Measurements from ENCODE around the gene SYTL1. TPM values are rescaled to one million over a fixed set of nuclear protein-coding genes. Genes with fewer than 3 reads are reported as not detected.

Gene SYTL1
- total RNA-seq, 1 donor from 2014 or later = 56.2 TPM

DNA sequence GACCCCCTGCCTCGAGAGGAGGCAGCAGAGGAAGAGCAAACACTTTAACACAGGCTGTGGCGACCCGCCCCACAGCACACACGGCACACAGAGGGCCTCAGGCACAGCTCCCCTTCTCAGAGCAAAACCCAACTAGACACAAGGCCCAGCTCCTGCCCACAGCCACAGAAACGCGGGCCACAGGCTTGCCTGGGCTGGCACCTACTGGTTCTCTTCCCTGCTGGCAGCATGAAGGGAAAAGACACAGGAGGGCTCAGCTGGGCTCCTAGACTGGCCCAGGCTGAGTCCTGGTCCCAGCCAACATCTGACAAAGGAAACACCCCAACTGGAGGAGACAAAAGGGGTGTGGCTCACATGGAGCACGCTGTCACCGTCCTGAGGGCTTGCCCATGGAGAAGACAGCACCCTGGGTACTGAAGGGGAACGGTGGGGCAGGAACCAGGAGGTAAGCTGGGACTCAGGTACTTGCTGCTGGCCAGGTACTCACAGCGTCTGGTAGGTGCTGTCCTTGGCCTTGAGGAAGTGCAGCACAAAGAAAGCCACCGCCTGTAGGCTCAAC, 37.8 kb downstream of the SYTL1 start:
- TF ChIP-seq POLR2A (IDR thresholded peaks at IDR 0.05) (no peak), POLR2AphosphoS5 (IDR thresholded peaks at IDR 0.05; ENCODE audit: insufficient read depth in 1 of 2, low read depth in 1 of 2) (peak; percentile 21 to 25)
- TF ChIP-seq, protein P1, sequence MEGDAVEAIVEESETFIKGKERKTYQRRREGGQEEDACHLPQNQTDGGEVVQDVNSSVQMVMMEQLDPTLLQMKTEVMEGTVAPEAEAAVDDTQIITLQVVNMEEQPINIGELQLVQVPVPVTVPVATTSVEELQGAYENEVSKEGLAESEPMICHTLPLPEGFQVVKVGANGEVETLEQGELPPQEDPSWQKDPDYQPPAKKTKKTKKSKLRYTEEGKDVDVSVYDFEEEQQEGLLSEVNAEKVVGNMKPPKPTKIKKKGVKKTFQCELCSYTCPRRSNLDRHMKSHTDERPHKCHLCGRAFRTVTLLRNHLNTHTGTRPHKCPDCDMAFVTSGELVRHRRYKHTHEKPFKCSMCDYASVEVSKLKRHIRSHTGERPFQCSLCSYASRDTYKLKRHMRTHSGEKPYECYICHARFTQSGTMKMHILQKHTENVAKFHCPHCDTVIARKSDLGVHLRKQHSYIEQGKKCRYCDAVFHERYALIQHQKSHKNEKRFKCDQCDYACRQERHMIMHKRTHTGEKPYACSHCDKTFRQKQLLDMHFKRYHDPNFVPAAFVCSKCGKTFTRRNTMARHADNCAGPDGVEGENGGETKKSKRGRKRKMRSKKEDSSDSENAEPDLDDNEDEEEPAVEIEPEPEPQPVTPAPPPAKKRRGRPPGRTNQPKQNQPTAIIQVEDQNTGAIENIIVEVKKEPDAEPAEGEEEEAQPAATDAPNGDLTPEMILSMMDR (IDR thresholded peaks at IDR 0.05) = no peak
- H3K4me1 ChIP-seq = peaks cover 66% of the 10 kb centered on the region
- no peaks in the 10 kb centered on the region for H3K9me3 ChIP-seq
- DNase-seq (ENCODE audit: extremely low spot score in 2 of 2) = no peak
- H3K4me3 ChIP-seq = no peak overlapping the region
- intact Hi-C loops (cut with DNase I) = no loop called here
- no peaks in the 10 kb centered on the region for H3K27me3 ChIP-seq
- H3K36me3 ChIP-seq = no peaks in the 10 kb centered on the region
- peak overlapping the region; percentile 77 for H3K27ac ChIP-seq

DNA sequence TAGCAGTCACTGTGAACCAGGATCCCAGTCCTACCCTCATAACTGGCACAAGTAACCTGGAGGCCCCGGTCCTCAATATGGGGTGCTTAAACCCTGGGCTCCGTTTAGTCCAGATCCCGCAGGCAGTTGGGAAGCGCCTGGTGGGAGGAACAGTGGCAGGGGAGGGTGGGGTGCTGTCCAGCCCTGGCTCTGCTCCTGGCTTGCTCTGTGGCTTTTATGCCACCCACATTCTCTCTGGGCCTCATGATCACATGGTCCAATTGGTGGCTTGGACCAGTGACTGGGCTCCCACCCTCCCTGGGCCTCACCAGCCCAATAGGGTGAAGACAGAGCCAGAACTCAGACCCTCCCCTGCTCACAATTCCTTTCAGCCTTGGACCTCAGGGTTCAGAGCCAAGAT, 38.4 kb downstream of the SYTL1 start:
- TF ChIP-seq, protein P1 (IDR thresholded peaks at IDR 0.05) = no peak
- TF ChIP-seq POLR2AphosphoS5 (IDR thresholded peaks at IDR 0.05; ENCODE audit: insufficient read depth in 1 of 2, low read depth in 1 of 2) (no peak), POLR2A (IDR thresholded peaks at IDR 0.05) (no peak)
- Histone ChIP-seq H3K4me1 (peaks cover 66% of the 10 kb centered on the region), H3K27ac (peak overlapping the region; percentile 77), H3K36me3 (no peaks in the 10 kb centered on the region), H3K4me3 (no peak overlapping the region), H3K9me3 (no peaks in the 10 kb centered on the region), H3K27me3 (no peaks in the 10 kb centered on the region)
- intact Hi-C loops (cut with DNase I) = no loop called here
- no peak for DNase-seq (ENCODE audit: extremely low spot score in 2 of 2)

- H3K27me3 ChIP-seq = no peaks in the 10 kb centered on the region
- no peaks in the 10 kb centered on the region for H3K36me3 ChIP-seq
- no peak for DNase-seq (ENCODE audit: extremely low spot score in 2 of 2)
- no peaks in the 10 kb centered on the region for H3K9me3 ChIP-seq
- intact Hi-C loops (cut with DNase I) = no loop called here
- no peak overlapping the region for H3K4me3 ChIP-seq
- peaks cover 66% of the 10 kb centered on the region for H3K4me1 ChIP-seq
- TF ChIP-seq POLR2A (IDR thresholded peaks at IDR 0.05) (no peak), POLR2AphosphoS5 (IDR thresholded peaks at IDR 0.05; ENCODE audit: insufficient read depth in 1 of 2, low read depth in 1 of 2) (no peak)
- H3K27ac ChIP-seq = peak overlapping the region; percentile 77
Observed at GRCh38 chr1:27380766-27381733, 39.2 kb downstream of the SYTL1 start.

- Histone ChIP-seq H3K27me3 (no peaks in the 10 kb centered on the region), H3K27ac (peak overlapping the region; percentile 77), H3K4me1 (peaks cover 63% of the 10 kb centered on the region), H3K36me3 (no peaks in the 10 kb centered on the region), H3K9me3 (no peaks in the 10 kb centered on the region), H3K4me3 (peak overlapping the region in 1 of 2 donors; percentile 46)
- intact Hi-C loops (cut with DNase I) = no loop called here
- no peak for DNase-seq (ENCODE audit: extremely low spot score in 2 of 2)
- no peak for TF ChIP-seq POLR2AphosphoS5 (IDR thresholded peaks at IDR 0.05; ENCODE audit: insufficient read depth in 1 of 2, low read depth in 1 of 2)
- TF ChIP-seq POLR2A (IDR thresholded peaks at IDR 0.05) = no peak
- TF ChIP-seq, protein P1 (IDR thresholded peaks at IDR 0.05) = no peak
Observed at GRCh38 chr1:27381969-27382762, 40.3 kb downstream of the SYTL1 start.

DNA sequence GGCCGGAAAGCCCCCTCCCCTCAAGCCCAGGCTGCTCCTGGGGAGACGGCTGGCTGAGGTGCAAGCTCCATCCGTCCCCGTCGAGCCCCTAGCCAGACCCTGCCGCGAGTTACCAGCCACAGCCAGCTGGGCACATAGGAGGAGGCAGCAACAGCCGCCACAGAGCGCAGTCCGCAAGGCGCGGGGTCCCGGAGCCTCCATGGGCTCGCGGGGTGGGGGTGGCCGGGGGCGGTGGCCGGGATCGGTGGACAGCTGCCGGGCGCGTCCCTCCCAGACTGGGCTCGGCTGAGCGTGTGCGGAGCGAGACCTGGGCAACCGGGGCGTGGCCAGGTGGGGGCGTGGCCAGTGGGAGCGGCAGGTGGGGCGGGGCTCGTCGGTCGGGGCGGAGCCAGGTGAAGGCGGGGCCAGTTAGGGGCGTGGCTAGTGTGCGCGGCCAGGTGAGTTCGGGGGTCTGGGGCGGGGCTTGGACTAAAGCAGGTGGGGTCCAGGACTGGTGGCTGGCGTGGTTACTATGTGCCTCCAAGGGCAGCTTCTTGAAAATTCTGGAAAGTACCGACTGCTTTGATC, 41.3 kb downstream of the SYTL1 start, which contains the start of gene CD164L2:
Gene CD164L2 (minus strand): TSS at position 295 of the 567 bp plus-strand sequence. CDS start 94 bp downstream, at position 201.
- no peaks in the 10 kb centered on the region for H3K27me3 ChIP-seq
- peaks cover 54% of the 10 kb centered on the region for H3K4me1 ChIP-seq
- peak within 1 kb of the TSS; percentile 23 for H3K27ac ChIP-seq
- no peak for DNase-seq (ENCODE audit: extremely low spot score in 2 of 2)
- TF ChIP-seq POLR2A (IDR thresholded peaks at IDR 0.05) (no peak), POLR2AphosphoS5 (IDR thresholded peaks at IDR 0.05; ENCODE audit: insufficient read depth in 1 of 2, low read depth in 1 of 2) (peak in 1 of 2 donors; percentile 37)
- H3K36me3 ChIP-seq = no peaks in the 10 kb centered on the region
- intact Hi-C loops (cut with DNase I) = no loop called here
- peak within 1 kb of the TSS in 1 of 2 donors; percentile 46 for H3K4me3 ChIP-seq
- H3K9me3 ChIP-seq = no peaks in the 10 kb centered on the region
